NOMO-1 treated with DMSO at 0.1 percent for 48 hours (cell line): ENCODE results near the gene NLRC3.

Experiments used
- DNase-seq: peaks from one replicate; lab custom pipeline; 2025; ENCODE audit not compliant: unreplicated experiment; lab: John Stamatoyannopoulos, UW

Gene NLRC3

GRCh38 chr16:3599121-3599520 lies 21.9 kb upstream of the NLRC3 start:
- no peak for DNase-seq

DNA sequence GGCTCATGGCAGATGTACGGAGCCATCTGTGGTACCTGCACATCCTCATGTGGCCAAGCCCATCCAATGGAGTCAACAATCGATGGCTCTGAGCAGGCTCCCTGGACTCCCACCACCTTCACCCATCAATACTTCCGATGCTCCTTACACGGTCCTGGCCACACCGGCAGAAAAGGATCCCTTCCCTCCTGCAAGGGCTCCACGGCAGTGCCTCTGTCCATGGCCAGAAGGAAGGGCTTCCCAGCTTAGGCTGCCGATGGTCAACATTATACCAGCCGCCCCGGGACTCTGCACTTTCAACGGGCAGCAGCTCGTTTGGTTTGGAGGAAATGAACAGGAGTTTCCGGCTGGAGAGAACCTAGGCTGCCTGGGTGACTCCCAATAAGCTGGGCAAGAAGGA lies 21.0 kb upstream of the NLRC3 start:
- DNase-seq = no peak

- DNase-seq = no peak
Measured at GRCh38 chr16:3597676-3598075, 20.5 kb upstream of the NLRC3 start.

- DNase-seq = no peak
Measured at GRCh38 chr16:3597226-3597625, 20.0 kb upstream of the NLRC3 start.

DNA sequence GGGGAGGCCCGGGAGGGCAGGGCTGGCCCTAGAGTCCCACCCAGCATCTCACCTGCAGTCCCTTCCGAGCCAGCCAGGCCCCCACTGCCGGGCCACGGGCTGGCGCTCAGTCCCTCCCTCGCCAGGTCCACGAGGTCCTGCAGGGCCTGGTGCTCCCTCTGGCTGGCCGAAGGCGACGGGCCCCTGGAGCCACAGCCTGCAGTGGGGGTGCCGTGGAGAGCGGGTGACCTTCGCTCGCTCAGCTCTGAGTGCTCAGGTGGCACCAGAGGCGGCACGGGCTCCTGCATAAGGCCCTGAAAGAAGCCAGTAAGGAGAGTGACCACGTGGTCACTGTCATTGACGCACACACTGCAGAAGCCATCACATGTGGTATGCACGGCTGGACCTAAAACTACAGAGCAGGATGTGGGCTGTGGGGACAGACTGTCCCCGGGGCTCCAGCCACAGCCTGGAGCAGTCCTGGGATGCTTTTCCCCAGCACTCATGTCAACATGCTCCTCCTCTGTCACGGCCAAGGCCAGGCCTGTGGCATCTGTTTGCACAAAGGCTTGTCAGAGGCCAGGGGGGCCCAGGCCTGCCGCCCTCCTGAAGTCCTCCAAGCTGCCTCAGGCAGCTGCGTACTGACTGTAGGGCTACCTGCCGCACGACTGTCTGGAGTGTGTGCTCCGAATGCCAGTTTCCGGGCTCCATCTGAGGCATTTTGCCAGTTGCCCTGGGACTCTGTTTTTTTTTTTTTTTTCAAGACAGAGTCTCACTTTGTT lies 19.1 kb upstream of the NLRC3 start:
- DNase-seq = no peak

DNA sequence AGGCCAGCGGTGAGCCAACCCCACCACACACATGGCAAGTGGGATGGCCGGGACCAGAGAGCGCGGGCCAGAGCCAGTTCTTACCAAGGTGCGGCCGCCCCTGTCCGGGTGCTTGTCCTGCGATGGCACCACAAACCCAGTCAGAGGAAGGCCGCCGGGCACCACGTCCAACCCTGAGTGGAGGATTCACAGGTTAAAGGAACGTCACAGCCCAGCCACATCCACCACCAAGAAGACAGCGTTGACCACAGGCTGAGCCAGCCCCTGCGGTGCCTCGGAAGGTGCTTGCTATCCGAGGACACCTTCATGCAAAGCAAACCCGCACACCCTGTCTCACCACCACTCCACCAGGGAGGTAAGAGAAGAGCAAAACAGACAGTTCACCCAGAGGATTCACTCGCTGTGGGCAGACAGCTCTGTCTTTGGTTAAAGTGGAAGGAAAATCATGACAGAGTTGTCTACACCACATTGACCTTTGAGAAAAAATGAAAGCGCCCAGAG lies 18.4 kb upstream of the NLRC3 start:
- no peak for DNase-seq

GRCh38 chr16:3595110-3595486 lies 17.9 kb upstream of the NLRC3 start:
- DNase-seq = no peak

DNA sequence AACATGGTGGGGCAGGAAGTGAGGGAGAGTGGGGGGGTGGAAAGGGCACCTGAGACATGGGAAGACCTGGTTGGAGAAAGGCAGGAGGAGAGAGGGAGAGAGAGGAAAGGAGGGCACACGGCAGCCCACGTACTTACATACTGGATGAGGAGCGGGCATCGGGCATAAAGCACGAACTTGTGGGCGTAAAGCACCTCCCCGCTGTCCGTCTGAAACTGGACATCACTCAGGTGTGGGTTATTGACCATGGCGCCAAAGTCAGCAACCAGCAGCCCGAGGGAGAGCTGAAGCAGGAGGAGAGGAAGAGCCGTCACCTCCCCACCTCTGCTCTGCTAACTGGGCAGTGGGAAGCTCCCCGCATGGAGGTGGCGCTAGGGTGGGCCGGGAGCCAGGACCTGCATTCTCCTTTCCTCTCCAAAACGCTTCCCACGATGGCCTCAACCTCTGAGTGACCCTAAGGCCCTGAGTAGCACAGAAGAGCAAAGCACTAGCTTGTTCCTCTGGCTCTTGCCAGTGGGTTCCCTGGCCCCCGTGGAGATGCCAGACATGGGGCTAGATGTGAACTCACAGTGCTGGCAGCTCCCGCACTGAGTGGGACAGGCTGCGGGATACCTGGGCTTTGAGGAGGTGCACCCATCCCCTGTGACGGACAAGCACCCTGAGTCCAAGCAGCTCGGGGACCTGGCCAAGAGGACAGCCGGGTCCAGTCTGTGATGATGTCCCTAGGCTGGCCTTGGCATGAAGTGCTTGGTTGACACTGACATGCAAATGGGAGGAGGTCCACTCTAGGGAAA lies 17.3 kb upstream of the NLRC3 start:
- no peak for DNase-seq

GRCh38 chr16:3592559-3592958 lies 15.4 kb upstream of the NLRC3 start:
- DNase-seq = no peak

- DNase-seq = no peak
Measured at GRCh38 chr16:3591991-3592390, 14.8 kb upstream of the NLRC3 start.

- DNase-seq = no peak
Measured at GRCh38 chr16:3591436-3591803, 14.2 kb upstream of the NLRC3 start.

DNA sequence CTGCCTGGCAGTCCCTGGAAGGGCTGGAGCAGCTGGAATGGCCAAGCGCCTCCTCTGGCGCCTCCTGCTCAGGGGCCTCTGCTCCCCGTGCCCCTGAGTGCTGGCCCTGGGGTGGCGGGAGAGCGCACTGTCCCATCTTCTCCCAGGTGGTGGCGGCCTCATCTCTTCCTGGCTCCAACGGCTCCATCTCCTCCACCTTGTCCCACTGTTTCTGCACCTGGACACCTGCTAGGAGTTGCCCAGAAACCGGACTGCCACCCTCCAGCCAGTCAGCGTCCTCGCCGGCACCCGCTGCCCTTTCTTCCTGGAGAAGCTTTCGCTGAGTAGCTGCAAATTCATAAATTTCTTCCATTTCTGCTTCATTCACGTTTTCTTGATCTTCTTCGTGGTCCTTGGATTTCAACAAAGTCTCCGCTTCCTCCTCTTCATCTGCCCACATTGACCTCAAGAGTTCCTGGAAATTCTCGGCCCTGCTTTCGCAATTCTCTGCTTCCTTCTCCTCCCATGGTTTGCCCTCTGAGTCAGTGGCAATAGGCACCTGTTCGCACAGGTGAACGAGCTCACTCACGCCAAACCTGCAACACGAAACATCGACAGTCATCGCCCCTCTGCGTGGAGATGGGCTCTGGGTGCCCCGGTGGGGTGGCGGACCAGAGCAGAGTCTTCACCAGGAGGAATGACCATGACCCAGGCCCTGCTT lies 13.7 kb upstream of the NLRC3 start:
- no peak for DNase-seq

DNA sequence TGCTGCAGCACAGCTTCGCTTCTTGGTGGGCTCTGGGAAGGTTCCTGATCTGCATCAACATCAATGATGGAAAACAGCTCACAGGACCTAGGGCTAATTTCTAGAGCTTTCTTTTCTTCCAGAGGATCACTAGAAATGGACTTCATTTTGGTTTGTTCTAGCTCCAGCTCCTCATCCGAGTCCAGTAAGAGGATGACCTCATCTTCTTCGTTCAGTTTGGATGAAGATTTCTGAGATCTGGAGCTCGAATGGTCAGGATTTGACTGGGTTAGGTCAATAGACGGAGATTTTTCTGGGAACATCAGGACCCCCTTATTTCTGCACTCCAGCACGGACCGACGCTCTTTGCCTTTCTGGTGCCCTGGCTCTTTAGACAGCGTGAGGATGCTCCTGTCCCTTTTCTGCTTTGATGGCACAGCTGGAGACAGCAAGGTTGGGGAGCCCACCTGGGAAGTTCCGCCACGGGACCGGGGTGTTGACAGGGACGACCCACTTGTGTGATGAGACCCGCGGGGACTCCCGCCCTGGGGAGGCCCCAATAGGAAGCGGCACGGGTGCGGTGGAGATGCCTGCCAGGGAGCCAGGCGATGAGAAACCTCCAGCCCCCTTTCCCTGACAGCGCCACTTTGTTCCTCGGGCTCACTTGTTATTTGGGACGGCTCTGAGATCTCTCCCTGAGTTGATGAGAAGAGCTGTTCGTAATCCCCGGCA lies 12.9 kb upstream of the NLRC3 start:
- DNase-seq = no peak

DNA sequence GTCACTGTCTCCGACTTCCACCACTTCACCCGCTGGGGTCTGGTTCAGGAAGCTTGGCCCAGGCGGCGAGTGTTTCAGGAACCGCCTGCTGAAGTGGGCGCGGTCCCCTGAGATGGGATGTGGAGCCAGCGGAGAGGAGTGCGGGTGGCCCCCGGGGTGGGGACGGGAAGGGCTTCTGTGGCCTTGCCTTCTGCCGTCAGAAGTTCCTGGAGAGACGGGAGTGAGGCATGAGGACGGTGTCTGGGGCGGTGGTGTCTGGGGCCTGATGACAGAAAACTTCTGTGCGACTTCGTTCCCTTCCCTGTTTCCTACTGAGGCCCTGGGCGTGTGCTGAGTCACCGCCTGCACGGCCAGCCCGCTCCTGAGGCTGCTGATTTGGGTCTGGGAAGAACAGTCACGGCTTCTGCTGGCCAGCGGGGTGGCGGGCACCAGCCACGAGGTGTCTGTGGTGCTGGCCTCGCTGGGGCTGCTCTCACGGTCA lies 12.3 kb upstream of the NLRC3 start:
- DNase-seq = no peak

- DNase-seq = no peak
Measured at GRCh38 chr16:3589001-3589400, 11.8 kb upstream of the NLRC3 start.

DNA sequence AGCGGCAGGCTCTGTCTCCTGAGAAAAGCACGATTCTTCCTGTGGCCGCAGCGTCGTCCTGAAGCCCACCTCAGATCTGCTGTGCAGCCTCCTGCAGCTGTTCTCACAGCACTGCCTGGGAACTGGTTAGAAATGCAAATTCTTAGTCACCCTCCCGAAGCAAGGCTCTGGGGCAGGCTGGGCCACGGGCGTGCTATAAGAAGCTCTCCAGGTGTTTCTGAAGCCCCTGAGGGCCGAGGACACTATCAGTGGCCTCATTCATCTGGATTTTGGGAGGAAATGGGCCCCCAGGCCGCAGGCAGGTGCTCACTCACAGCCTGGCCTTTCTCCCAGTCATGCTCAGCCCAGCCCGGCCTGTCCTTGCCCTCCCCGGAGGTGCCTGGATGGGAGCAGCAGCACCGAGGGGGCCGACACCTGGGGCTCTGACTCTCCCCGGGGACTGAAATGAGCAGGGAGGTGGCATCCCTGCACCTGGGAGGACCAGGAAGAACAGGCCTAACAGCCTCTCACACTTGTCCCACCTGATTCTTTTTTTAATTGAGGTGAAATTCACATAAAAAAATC lies 10.4 kb upstream of the NLRC3 start:
- DNase-seq = no peak

DNA sequence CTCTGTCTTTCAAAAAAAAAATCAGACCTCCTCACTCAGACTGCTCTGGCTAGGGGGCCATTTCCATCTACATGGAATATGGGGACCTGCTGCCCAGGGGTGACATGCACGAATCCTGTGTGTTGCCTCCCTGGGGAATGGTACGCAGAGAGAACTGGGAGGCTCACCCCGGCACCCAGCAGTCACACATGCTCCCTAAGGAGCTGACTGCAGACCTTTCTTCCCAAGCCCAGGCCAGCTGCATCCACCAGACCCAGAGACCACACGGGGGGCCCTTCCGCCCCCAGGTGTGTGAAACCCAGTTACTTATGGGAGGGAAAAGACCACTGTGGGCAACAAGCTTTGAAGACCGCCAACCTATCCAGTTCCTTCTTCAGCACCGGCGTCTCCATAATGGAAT lies 7.2 kb upstream of the NLRC3 start:
- no peak for DNase-seq

- DNase-seq = no peak
Measured at GRCh38 chr16:3583303-3584038, 6.3 kb upstream of the NLRC3 start.

DNA sequence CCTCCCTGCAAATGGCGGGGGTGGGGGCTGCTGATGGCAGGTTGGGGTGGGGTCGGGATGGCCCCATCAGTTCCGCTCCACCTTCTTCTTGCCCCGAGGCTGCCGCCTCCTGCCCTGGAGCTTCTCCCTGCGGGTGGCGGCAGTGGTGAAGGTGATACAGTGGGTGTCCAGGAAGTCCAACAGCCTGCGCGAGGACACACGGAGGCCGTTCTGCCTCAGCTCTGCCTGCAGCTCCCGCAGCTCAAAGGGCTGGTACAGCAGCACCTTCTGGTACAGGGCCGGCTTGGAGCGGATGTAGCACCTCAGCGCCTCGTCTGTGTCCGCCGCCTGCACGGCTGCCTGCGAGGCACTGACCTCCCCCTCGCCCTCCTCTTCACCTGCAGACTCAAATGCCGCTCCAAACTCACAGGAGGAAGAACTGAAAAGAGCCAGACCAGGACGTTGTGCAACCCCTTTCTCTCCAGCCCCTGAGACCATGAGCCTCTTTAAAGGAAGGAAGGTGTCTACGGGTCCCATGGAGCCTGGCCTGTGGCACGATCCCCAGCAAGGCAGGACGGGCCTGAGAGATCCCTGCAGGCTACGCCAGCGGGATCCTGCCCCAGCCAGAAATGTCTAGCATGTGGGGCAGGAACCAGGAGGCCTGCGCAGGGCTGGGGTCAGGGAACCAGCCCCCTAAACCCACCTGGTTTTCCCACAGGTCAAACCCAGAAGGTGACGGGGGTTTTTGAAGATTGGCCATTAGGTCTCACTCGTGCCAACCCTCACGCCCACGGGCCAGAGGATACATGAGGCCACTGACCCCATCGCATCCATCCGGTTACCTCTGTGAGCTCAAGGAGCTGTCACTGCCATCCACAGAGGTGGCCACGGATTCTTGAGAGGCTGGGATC lies 5.3 kb upstream of the NLRC3 start:
- DNase-seq = no peak
